Skeletal muscle tissue (tissue), 4 donors: ENCODE measurements around the gene TNFSF13. TPM values are rescaled to one million over a fixed set of nuclear protein-coding genes. Genes with fewer than 3 reads are reported as not detected.
"Not testable (repeated sequence)": the region's sequence is repeated elsewhere in the genome, so short reads cannot be mapped to it uniquely, and the experiment has no call there.

Source experiments
- H3K27ac ChIP-seq: one replicate; pipeline ENCODE4 v1.7.0; 2013; ENCODE audit warnings: mild to moderate bottlenecking, low read depth, low read length, inconsistent platforms
- H3K27me3 ChIP-seq, 3 donors: one replicate each; pipeline ENCODE4 v1.7.0; 2013; ENCODE audit warnings: low read length in 3 of 3; ENCODE audit not compliant: control insufficient read depth in 3 of 3, insufficient read depth in 3 of 3
- H3K36me3 ChIP-seq, 3 donors: one replicate each; pipeline ENCODE4 v1.7.0; 2013; ENCODE audit warnings: low read length in 3 of 3; ENCODE audit not compliant: control insufficient read depth in 3 of 3, insufficient read depth in 3 of 3
- H3K4me1 ChIP-seq, 3 donors: one replicate each; pipeline ENCODE4 v1.7.0; 2013; ENCODE audit warnings: low read length in 3 of 3, mild to moderate bottlenecking in 3 of 3; ENCODE audit not compliant: control insufficient read depth in 3 of 3, insufficient read depth in 3 of 3
- H3K4me3 ChIP-seq, 3 donors: one replicate each; pipeline ENCODE4 v1.7.0; 2013; ENCODE audit warnings: low read length in 3 of 3
- H3K9ac ChIP-seq, 3 donors: one replicate each; pipeline ENCODE4 v1.7.0; 2013; ENCODE audit warnings: low read length in 3 of 3, mild to moderate bottlenecking in 3 of 3, moderate library complexity in 2 of 3, low read depth in 1 of 3
- H3K9me3 ChIP-seq, 3 donors: one replicate each; pipeline ENCODE4 v1.7.0; 2013; ENCODE audit warnings: low read length in 3 of 3; ENCODE audit not compliant: control insufficient read depth in 3 of 3
- total RNA-seq: library from RNA; depleted of rRNA; stranded (reverse); fragments of >200 nt; gene quantifications from one replicate; pipeline ENCODE4 v1.2.3, GENCODE V29; 2014
- donor health status: Osteomylitis.

TNFSF13 gene
- total RNA-seq, 1 donor from 2014 or later = 2.1 TPM

DNA sequence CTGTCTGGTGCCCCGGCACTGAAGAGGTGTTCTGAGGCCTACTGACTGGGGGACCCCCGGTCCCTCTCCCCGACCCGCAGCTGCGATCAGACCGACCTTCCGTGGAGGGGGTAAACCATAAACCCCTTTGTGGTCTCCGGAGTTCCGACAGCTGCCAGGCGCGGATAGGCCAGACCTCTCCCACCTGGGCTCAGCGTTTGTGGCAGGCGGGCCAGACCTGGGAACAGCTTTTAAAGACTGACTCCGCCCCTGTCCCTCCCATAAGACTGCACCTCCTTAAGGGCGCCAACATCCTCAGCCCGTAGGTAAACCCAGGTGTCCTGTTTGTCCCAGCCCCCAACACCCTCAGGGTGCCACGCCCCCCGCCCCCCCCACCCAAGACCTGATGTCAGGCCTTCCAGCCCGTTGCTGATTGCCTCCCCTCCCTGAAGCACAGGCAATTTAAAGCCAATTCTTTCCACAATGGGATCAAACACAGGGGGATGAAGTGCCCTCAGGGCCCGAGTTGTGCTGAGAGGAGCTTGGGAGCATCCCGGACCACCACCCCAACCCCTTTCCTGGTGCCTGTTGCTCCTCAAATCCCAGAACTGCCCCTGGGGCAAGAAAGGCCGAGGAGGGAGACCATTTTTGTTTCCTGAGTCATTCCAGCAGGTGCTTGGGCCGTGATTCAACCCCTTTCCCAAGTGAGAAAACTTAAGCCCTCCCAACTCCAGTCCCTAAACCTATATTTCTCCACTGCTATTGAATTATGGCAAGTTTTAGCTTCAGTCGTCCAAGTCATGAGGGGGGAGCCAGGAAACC is 31.5 kb downstream of the TNFSF13 start, which contains the start of gene SOX15:
Gene SOX15, minus strand, starts transcription at position 204 of the 801 bp plus-strand sequence. CDS start 418 bp downstream, outside the sequence.
- H3K36me3 ChIP-seq = peaks cover 44 to 57% (median 53%) of the 10 kb centered on the region in 3 donors
- H3K9me3 ChIP-seq = no peaks in the 10 kb centered on the region
- H3K27me3 ChIP-seq = no peaks in the 10 kb centered on the region
- peak within 1 kb of the TSS; percentile 58 to 79 (median 77) for H3K9ac ChIP-seq
- H3K4me1 ChIP-seq = peaks cover 11 to 30% (median 22%) of the 10 kb centered on the region in 3 donors
- H3K4me3 ChIP-seq = peak within 1 kb of the TSS; percentile 46 to 67 (median 54)
- H3K27ac ChIP-seq = peak within 1 kb of the TSS; percentile 47

DNA sequence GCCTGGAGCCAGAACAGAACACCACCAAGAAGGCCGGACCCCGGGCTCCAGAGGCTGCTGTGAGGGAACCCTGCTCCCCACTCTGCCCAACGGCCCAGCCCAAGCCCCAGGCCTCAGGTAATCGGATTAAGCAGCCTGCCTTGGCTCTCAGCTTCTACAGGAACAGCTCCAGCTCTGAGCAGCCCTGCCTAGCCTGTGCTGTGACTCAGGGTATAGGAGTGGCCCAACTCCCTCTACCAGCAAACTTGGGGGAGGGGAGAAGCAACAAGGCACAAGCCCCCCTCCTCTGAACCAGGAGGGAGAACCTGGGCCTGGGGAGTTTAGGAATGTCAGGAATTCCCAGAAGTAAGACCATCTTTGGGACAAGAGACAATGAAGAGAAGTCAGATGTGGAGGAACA is 32.2 kb downstream of the TNFSF13 start:
- no peak overlapping the region for H3K4me3 ChIP-seq
- peak overlapping the region; percentile 28 for H3K27ac ChIP-seq
- no peaks in the 10 kb centered on the region for H3K27me3 ChIP-seq
- no peaks in the 10 kb centered on the region for H3K9me3 ChIP-seq
- H3K4me1 ChIP-seq = peaks cover 7 to 24% (median 22%) of the 10 kb centered on the region in 3 donors
- peak overlapping the region in 1 of 3 donors; percentile 3 for H3K9ac ChIP-seq
- peaks cover 51 to 64% (median 60%) of the 10 kb centered on the region in 3 donors for H3K36me3 ChIP-seq

- H3K9ac ChIP-seq = no peak overlapping the region
- H3K9me3 ChIP-seq = no peaks in the 10 kb centered on the region
- H3K27ac ChIP-seq = no peak overlapping the region
- no peaks in the 10 kb centered on the region for H3K27me3 ChIP-seq
- H3K36me3 ChIP-seq = peaks cover 57 to 68% (median 66%) of the 10 kb centered on the region in 3 donors
- peaks cover 7 to 22% (median 22%) of the 10 kb centered on the region in 3 donors for H3K4me1 ChIP-seq
- H3K4me3 ChIP-seq = no peak overlapping the region
These were observed 33.0 kb downstream of the TNFSF13 start for GRCh38 chr17:7591596-7591995.

GRCh38 chr17:7592422-7593021 is 34.0 kb downstream of the TNFSF13 start:
- Histone ChIP-seq H3K9me3 (no peaks in the 10 kb centered on the region), H3K9ac (no peak overlapping the region), H3K4me3 (no peak overlapping the region), H3K27me3 (no peaks in the 10 kb centered on the region), H3K27ac (no peak overlapping the region), H3K4me1 (peaks cover 7 to 22% (median 19%) of the 10 kb centered on the region in 3 donors), H3K36me3 (peaks cover 59 to 66% (median 60%) of the 10 kb centered on the region in 3 donors)

DNA sequence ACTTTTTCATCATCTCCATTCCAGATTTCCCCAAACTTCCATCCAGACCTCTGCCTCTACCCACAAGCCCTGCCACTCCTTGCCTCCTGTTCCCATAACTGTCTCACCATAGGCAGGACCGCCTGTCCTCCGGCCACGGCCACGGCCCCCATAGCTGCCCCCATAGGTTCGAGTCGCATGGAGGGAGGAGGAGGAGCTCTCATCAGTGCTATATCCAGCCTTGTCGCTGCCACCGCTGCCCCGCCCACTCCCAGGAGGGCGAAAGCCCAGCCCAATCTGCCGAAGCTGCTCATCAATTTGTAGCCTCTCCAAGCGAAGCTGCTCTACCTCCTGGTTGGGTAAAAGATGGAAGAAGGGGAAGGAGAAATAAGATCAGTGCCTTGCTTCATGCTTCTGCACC is 34.7 kb downstream of the TNFSF13 start:
- H3K4me3 ChIP-seq = no peak overlapping the region
- H3K9ac ChIP-seq = no peak overlapping the region
- peaks cover 7 to 22% (median 18%) of the 10 kb centered on the region in 3 donors for H3K4me1 ChIP-seq
- H3K27me3 ChIP-seq = no peaks in the 10 kb centered on the region
- H3K9me3 ChIP-seq = no peaks in the 10 kb centered on the region
- H3K36me3 ChIP-seq = peaks cover 57 to 62% (median 58%) of the 10 kb centered on the region in 3 donors
- no peak overlapping the region for H3K27ac ChIP-seq

- not testable (repeated sequence) for H3K27me3 ChIP-seq, H3K4me3 ChIP-seq, H3K9me3 ChIP-seq, H3K9ac ChIP-seq, H3K4me1 ChIP-seq, H3K27ac ChIP-seq
- peaks cover 69 to 82% (median 74%) of the 10 kb centered on the region in 3 donors for H3K36me3 ChIP-seq
These were observed 39.0 kb downstream of the TNFSF13 start for GRCh38 chr17:7597561-7597960.

GRCh38 chr17:7606280-7606679 is 47.7 kb downstream of the TNFSF13 start:
- Histone ChIP-seq H3K27ac (peak overlapping the region; percentile 88), H3K36me3 (peaks cover 20 to 37% (median 28%) of the 10 kb centered on the region in 3 donors), H3K9ac (peak overlapping the region in 2 of 3 donors; percentile 47 to 68), H3K9me3 (no peaks in the 10 kb centered on the region), H3K27me3 (no peaks in the 10 kb centered on the region), H3K4me3 (no peak overlapping the region), H3K4me1 (peaks cover 11 to 14% (median 11%) of the 10 kb centered on the region in 3 donors)

- Histone ChIP-seq H3K27ac (no peak overlapping the region), H3K9me3 (no peaks in the 10 kb centered on the region), H3K36me3 (peaks cover 0 to 7% (median 2%) of the 10 kb centered on the region in 3 donors), H3K4me3 (no peak overlapping the region), H3K4me1 (peaks cover 34 to 37% (median 35%) of the 10 kb centered on the region in 3 donors), H3K9ac (no peak overlapping the region), H3K27me3 (no peaks in the 10 kb centered on the region)
These were observed 52.1 kb downstream of the TNFSF13 start for GRCh38 chr17:7610641-7611040.
